Tibial nerve (tissue), 4 donors: Measurements from ENCODE around the gene RAB10.
"Not testable (repeated sequence)": the region's sequence is repeated elsewhere in the genome, so short reads cannot be mapped to it uniquely, and the experiment has no call there.

Source experiments
- EP300 ChIP-seq, 2 donors: sonication (generic); formaldehyde crosslinking; IDR thresholded peaks; one replicate each; pipeline ENCODE4 v1.6.1; 2017; ENCODE audit warnings: antibody characterized with exemption in 2 of 2, mild to moderate bottlenecking in 1 of 2
- POLR2A ChIP-seq, 2 donors: fragments of 450-650 bp; IDR thresholded peaks; one replicate each; pipeline ENCODE4 v1.6.1; 2017; ENCODE audit warnings: antibody characterized with exemption in 2 of 2, mild to moderate bottlenecking in 2 of 2, moderate library complexity in 2 of 2
- TF ChIP-seq, protein P1 (sequence below), 5 experiments: fragments of 200-600 bp in 3 of 5; fragments of 450-650 bp in 2 of 5; sonication (generic) in 3 of 5; IDR thresholded peaks; one replicate each; pipeline ENCODE4 v1.5.1; 2016 to 2019; ENCODE audit warnings: antibody characterized with exemption in 5 of 5, mild to moderate bottlenecking in 3 of 5, moderate library complexity in 2 of 5

DNA sequence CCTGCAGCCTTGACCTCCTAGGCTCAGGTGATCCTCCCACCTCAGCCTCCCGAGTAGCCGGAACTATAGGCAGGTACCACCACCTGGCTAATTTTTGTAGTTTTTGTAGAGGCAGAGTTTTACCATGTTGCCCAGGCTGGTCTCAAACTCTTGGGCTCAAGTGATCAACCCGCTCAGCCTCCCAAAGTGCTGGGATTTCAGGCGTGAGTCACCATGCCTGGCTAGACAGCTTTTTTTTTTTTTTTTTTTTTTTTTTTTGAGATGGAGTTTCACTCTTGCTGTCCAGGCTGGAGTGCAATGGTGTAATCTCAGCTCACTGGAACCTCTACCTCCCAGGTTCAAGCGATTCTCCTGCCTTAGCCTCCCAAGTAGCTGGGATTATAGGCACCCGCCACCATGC is 132.7 kb downstream of the RAB10 start:
- not testable (repeated sequence) for TF ChIP-seq POLR2A, EP300 (IDR thresholded peaks at IDR 0.05)
- TF ChIP-seq, protein P1, sequence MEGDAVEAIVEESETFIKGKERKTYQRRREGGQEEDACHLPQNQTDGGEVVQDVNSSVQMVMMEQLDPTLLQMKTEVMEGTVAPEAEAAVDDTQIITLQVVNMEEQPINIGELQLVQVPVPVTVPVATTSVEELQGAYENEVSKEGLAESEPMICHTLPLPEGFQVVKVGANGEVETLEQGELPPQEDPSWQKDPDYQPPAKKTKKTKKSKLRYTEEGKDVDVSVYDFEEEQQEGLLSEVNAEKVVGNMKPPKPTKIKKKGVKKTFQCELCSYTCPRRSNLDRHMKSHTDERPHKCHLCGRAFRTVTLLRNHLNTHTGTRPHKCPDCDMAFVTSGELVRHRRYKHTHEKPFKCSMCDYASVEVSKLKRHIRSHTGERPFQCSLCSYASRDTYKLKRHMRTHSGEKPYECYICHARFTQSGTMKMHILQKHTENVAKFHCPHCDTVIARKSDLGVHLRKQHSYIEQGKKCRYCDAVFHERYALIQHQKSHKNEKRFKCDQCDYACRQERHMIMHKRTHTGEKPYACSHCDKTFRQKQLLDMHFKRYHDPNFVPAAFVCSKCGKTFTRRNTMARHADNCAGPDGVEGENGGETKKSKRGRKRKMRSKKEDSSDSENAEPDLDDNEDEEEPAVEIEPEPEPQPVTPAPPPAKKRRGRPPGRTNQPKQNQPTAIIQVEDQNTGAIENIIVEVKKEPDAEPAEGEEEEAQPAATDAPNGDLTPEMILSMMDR (IDR thresholded peaks at IDR 0.05), result not testable (repeated sequence)
